GM12872 (cell line): Measurements from ENCODE around the gene PATJ.
A peak's percentile ranks its signal among the peaks of the same experiment; 100 is the strongest.

ENCODE experiments used
- TF ChIP-seq, protein P1 (sequence below): IDR thresholded peaks from 3 replicates; pipeline ENCODE4 v1.5.1; 2011; ENCODE audit warnings: low read depth, mild to moderate bottlenecking, low read length, moderate library complexity; ENCODE audit not compliant: insufficient read depth

Gene PATJ

DNA sequence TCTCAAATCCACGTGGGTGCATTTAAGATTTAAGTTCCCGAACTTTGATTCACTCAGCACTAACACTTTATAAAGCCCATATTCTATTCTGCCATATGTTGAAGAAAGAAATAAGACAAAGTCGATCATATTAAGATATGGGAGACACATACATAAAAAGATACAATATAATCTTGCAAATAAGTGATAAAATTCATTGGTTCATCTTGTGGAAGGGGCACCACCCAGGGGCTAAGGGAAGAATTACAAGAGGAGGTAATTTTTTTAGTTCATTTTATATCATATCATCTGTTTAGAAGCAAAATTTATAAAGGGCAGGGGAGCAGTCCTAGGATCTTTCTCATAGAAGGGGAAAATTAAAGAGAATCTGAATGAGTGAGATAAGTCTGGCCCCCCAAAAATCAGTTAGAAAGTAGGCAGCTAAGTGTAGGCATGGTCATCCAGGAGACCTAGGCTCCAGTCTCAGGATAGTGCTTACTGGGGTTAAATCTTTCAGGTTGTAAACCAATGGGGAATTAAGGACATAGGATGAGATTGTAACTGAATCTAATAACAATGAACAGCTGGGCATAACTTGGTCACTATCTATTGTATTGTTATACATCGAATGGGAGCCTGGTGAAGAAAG is 328.2 kb downstream of the PATJ start:
- TF ChIP-seq, protein P1, sequence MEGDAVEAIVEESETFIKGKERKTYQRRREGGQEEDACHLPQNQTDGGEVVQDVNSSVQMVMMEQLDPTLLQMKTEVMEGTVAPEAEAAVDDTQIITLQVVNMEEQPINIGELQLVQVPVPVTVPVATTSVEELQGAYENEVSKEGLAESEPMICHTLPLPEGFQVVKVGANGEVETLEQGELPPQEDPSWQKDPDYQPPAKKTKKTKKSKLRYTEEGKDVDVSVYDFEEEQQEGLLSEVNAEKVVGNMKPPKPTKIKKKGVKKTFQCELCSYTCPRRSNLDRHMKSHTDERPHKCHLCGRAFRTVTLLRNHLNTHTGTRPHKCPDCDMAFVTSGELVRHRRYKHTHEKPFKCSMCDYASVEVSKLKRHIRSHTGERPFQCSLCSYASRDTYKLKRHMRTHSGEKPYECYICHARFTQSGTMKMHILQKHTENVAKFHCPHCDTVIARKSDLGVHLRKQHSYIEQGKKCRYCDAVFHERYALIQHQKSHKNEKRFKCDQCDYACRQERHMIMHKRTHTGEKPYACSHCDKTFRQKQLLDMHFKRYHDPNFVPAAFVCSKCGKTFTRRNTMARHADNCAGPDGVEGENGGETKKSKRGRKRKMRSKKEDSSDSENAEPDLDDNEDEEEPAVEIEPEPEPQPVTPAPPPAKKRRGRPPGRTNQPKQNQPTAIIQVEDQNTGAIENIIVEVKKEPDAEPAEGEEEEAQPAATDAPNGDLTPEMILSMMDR: peak; percentile 39; the same call in 2 of the 3 replicates

DNA sequence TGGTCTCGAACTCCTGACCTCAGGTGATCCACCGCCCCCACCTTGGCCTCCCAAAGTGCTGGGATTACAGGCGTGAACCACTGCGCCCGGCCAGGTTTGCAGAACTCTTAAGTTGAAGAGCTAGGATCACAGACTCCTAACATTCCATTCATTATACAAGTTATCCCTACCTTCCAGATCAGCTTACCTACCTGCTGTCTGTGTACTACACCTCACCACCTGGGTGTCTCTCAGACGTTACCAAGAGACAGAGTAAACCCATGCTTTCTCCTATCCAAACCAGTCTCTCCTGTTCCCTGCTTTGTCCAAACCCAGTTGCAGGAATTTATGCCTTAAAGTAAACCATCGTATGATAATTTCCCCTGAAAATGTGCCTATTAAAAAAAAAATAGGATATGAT is 329.4 kb downstream of the PATJ start:
- TF ChIP-seq, protein P1: no peak

DNA sequence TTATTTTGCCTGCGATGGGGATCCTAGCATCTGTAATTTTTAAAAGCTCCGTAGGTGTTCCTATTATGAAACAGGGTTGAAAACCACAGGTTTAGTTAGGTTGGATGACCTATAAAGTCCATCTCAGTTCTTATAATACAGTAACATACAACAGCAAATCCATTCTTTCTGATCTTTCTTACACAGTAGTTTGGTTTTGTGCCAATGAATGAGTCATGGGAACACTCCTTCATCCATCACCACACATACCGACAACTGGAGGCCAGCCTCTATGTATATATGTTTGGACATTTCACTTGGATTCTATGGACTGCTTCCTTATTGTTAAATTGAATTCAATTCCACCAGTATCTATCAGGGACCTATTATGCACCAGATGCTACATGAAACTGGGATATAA is 334.0 kb downstream of the PATJ start:
- TF ChIP-seq, protein P1: no peak

DNA sequence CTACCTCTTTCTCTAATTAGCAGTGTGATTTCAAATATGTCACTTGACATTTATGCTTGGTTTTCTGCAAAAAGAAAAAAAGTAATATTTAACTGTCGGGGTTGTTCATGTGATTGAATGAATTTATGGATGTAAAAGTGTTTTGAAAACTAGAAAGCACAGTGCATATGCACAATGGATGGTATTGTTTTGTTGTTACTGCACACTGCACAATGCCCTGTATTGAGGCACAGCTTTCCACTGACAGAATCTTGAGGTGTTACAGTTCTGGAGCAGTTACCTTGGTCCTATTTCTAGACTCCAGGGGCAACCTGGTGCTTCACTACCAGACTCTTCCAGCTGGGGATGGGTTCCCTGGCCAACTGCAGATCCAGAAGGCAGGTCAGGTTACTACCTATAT is 335.5 kb downstream of the PATJ start:
- TF ChIP-seq, protein P1: no peak

DNA sequence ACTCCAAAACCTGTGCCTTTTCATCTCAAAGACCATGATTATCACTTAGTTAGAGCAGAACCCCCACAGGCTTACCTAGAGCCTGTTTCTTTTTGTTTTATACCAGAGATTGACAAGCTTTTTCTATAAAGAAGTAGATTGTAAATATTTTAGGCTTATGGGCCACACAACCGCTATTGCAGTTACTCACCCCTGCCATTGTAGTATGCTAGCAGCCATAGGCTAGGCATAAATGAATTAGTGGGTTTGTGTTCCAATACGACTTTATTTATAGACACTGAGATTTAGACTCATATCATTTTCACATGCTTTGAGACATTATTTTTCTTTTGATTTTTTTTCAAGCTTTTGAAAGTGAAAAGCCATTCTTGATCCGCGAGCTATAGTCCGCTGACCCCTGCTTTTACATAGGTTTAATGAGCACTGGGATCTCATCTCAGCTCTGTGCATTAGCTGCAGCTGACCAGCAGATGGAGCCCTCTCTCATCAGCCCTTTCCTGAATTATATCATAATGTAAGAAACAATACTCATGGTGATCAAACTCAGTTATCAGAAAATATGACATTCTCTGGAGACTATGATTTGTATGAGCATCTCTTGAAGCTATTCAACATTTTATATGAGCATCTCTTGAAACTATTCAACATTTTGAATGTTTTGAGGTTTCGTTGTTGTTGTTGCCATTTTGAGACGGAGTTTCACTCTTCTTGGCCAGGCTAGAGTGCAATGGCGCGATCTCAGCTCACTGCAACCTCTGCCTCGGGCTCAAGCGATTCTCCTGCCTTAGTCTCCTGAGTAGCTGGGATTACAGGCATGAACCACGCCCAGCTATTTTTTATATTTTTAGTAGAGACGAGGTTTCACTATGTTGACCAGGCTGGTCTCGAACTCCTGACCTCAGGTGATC is 340.4 kb downstream of the PATJ start:
- TF ChIP-seq, protein P1: peak; percentile 88

DNA sequence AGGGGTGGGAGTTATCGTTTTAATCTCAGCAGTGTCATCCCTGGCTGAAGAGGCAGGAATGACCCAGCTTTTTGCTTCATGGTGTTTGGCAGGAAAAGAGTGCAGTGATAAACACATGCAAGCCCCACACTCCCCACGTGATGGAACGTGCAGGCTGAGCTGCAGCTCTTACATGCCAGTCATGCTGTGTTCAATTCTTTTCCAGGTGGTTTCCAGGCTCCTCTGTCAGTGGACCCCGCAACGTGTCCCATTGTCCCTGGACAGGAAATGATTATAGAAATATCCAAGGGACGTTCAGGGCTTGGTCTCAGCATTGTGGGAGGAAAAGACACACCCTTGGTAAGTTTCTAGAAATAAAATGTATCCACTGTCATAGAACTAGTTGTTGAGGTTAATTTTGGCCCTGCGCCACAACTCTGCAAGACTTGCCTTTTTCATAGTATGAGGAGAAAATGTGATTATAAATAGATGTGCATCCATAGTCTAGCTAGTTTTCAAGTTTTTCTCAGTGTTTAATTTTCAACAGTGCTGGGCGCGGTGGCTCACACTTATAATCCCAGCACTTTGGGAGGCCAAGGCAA is 342.1 kb downstream of the PATJ start:
- TF ChIP-seq, protein P1: no peak

DNA sequence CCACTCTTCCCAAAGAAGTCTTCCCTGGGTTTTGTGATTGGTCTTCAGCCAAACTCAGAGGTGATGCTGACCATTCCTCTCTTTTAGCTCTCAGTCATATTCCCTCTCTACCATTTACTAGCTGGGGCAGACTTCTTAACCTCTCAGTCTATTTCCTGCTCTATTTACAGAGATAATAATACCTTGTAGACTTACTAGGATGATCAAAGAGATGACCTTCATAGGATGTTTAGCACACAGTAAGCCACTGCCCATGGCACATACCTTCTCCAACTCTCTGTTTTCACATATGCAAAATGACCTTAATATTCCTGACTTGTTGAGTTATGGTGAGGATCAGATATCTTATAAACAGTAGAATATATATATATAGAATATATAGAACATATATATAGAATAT is 346.2 kb downstream of the PATJ start:
- TF ChIP-seq, protein P1: no peak
